ENCODE measurements around the gene ST3GAL3. TPM values are rescaled to one million over a fixed set of nuclear protein-coding genes. Genes with fewer than 3 reads are reported as not detected.

ST3GAL3 gene
- total RNA-seq, 1 donor from 2014 or later = 14.9 TPM

GRCh38 chr1:43931711-43932660 is 224.7 kb downstream of the ST3GAL3 start:
- Mint-ChIP-seq H3K27ac (ENCODE audit: unreplicated experiment) (no peak overlapping the region), H3K36me3 (ENCODE audit: low read depth, unreplicated experiment) (peaks cover 7% of the 10 kb centered on the region), H3K27me3 (ENCODE audit: unreplicated experiment) (peaks cover 12% of the 10 kb centered on the region), H3K4me1 (ENCODE audit: unreplicated experiment) (peaks cover 4% of the 10 kb centered on the region), H3K9me3 (ENCODE audit: unreplicated experiment) (no peaks in the 10 kb centered on the region), H3K4me3 (ENCODE audit: unreplicated experiment) (no peak overlapping the region)
- DNase-seq (ENCODE audit: low spot score) = no peak
- TF ChIP-seq, protein P1, sequence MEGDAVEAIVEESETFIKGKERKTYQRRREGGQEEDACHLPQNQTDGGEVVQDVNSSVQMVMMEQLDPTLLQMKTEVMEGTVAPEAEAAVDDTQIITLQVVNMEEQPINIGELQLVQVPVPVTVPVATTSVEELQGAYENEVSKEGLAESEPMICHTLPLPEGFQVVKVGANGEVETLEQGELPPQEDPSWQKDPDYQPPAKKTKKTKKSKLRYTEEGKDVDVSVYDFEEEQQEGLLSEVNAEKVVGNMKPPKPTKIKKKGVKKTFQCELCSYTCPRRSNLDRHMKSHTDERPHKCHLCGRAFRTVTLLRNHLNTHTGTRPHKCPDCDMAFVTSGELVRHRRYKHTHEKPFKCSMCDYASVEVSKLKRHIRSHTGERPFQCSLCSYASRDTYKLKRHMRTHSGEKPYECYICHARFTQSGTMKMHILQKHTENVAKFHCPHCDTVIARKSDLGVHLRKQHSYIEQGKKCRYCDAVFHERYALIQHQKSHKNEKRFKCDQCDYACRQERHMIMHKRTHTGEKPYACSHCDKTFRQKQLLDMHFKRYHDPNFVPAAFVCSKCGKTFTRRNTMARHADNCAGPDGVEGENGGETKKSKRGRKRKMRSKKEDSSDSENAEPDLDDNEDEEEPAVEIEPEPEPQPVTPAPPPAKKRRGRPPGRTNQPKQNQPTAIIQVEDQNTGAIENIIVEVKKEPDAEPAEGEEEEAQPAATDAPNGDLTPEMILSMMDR (IDR thresholded peaks at IDR 0.05; ENCODE audit: unreplicated experiment) = no peak

DNA sequence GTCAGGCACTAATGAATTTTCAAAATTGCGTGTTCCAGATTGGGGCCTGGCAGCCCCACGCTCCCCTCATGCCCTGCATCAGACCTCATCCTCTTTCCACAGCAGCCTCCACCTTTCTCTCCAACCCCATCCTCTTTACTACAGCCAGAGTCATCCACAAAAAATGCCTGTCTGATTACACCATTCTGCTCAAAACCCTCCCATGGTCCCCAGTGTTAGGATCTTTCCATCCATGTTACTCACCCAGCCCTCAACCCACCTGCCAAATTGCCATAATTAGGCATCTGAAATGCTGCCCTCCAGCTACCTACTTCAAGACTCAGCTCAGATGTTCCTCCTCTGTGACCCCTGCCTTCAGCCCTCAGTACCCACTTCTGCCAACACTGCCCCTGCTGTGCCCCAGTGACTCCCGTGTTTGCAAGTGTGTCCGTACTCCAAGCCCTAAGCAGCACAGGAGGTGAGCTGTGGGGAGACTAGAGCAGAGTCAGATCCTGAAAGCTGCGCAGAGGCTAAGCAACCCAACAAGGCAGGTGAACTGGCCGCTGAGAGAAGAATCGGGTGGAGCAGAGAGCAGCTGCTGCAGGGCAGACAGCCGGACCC is 225.6 kb downstream of the ST3GAL3 start:
- H3K27ac Mint-ChIP-seq (ENCODE audit: unreplicated experiment) = no peak overlapping the region
- H3K4me1 Mint-ChIP-seq (ENCODE audit: unreplicated experiment) = peaks cover 4% of the 10 kb centered on the region
- peak overlapping the region; percentile 62 for H3K4me3 Mint-ChIP-seq (ENCODE audit: unreplicated experiment)
- DNase-seq (ENCODE audit: low spot score) = no peak
- no peaks in the 10 kb centered on the region for H3K9me3 Mint-ChIP-seq (ENCODE audit: unreplicated experiment)
- H3K36me3 Mint-ChIP-seq (ENCODE audit: low read depth, unreplicated experiment) = peaks cover 7% of the 10 kb centered on the region
- H3K27me3 Mint-ChIP-seq (ENCODE audit: unreplicated experiment) = peaks cover 12% of the 10 kb centered on the region
- TF ChIP-seq, protein P1 (IDR thresholded peaks at IDR 0.05; ENCODE audit: unreplicated experiment) = no peak

GRCh38 chr1:43933386-43934100 is 226.2 kb downstream of the ST3GAL3 start, which contains the start of gene ARTN:
TSS of gene ARTN (plus strand) at chr1:43933801. CDS start at chr1:43935657, 1,856 bp downstream.
- Mint-ChIP-seq H3K36me3 (ENCODE audit: low read depth, unreplicated experiment) (peaks cover 7% of the 10 kb centered on the region), H3K27ac (ENCODE audit: unreplicated experiment) (no peak within 1 kb of the TSS), H3K27me3 (ENCODE audit: unreplicated experiment) (peaks cover 12% of the 10 kb centered on the region), H3K4me1 (ENCODE audit: unreplicated experiment) (peaks cover 4% of the 10 kb centered on the region), H3K9me3 (ENCODE audit: unreplicated experiment) (no peaks in the 10 kb centered on the region), H3K4me3 (ENCODE audit: unreplicated experiment) (peak within 1 kb of the TSS; percentile 62)
- DNase-seq (ENCODE audit: low spot score) = peak; percentile 30
- TF ChIP-seq, protein P1 (IDR thresholded peaks at IDR 0.05; ENCODE audit: unreplicated experiment) = no peak

- H3K4me1 Mint-ChIP-seq (ENCODE audit: unreplicated experiment) = peaks cover 4% of the 10 kb centered on the region
Measured at GRCh38 chr1:43934101-43934985, 227.0 kb downstream of the ST3GAL3 start.

More at GRCh38 chr1:43934101-43934985, 227.0 kb downstream of the ST3GAL3 start:
- Mint-ChIP-seq H3K36me3 (ENCODE audit: low read depth, unreplicated experiment) (peaks cover 7% of the 10 kb centered on the region), H3K9me3 (ENCODE audit: unreplicated experiment) (no peaks in the 10 kb centered on the region), H3K4me3 (ENCODE audit: unreplicated experiment) (no peak overlapping the region), H3K27ac (ENCODE audit: unreplicated experiment) (no peak overlapping the region), H3K27me3 (ENCODE audit: unreplicated experiment) (peaks cover 12% of the 10 kb centered on the region)
- DNase-seq (ENCODE audit: low spot score) = peak; percentile 75
- TF ChIP-seq, protein P1 (IDR thresholded peaks at IDR 0.05; ENCODE audit: unreplicated experiment) = peak; percentile 85

Data from endothelial cell (in vitro differentiated cells).